Measurements from ENCODE around the gene PYY. TPM values are rescaled to one million over a fixed set of nuclear protein-coding genes. Genes with fewer than 3 reads are reported as not detected.

The PYY gene
- total RNA-seq, 3 donors from 2014 or later (not counting 1 experiment from before 2014, with no cell fraction given): not detected

DNA sequence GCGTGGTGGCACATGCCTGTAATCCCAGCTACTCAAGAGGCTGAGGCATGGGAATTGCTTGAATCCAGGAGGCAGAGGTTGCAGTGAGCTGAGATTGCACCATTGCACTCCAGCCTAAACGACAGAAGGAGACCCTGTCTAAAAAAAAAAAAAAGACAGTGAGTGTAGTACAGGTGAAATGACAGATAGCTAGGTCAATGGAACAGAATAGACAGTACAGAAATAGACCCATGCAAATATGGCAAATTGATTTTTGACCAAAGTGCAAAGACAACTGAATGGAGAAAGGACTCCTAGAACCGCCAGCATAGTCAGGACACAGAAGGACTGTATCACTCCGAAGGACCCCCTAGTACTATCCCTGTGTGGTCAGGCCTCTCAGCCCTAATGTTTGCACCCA lies 16.6 kb upstream of the PYY start:
- intact Hi-C loops (cut with micrococcal nuclease): no loop called here
- Histone ChIP-seq H3K4me1 (ENCODE audit: control insufficient read depth, insufficient read depth, low read length) (no peaks in the 10 kb centered on the region), H3K4me3 (ENCODE audit: low read length) (no peak overlapping the region), H3K27ac (ENCODE audit: low read length) (no peak overlapping the region), H3K36me3 (ENCODE audit: control insufficient read depth, insufficient read depth, low read length) (no peaks in the 10 kb centered on the region), H3K27me3 (ENCODE audit: control insufficient read depth, insufficient read depth, low read length) (no peaks in the 10 kb centered on the region), H3K9me3 (ENCODE audit: control insufficient read depth, insufficient read depth, low read length) (no peaks in the 10 kb centered on the region)
- TF ChIP-seq, protein P1, sequence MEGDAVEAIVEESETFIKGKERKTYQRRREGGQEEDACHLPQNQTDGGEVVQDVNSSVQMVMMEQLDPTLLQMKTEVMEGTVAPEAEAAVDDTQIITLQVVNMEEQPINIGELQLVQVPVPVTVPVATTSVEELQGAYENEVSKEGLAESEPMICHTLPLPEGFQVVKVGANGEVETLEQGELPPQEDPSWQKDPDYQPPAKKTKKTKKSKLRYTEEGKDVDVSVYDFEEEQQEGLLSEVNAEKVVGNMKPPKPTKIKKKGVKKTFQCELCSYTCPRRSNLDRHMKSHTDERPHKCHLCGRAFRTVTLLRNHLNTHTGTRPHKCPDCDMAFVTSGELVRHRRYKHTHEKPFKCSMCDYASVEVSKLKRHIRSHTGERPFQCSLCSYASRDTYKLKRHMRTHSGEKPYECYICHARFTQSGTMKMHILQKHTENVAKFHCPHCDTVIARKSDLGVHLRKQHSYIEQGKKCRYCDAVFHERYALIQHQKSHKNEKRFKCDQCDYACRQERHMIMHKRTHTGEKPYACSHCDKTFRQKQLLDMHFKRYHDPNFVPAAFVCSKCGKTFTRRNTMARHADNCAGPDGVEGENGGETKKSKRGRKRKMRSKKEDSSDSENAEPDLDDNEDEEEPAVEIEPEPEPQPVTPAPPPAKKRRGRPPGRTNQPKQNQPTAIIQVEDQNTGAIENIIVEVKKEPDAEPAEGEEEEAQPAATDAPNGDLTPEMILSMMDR (IDR thresholded peaks at IDR 0.05): no peak
- H3K9me3 Mint-ChIP-seq: no peaks in the 10 kb centered on the region
- no peaks in the 10 kb centered on the region for H3K36me3 Mint-ChIP-seq
- DNase-seq (no peak), ATAC-seq (no peak)
- no peak overlapping the region for H3K27ac Mint-ChIP-seq
- WGBS (ENCODE audit: insufficient coverage): 89% methylated on average over 4 of the region's 4 CpGs
- no peaks in the 10 kb centered on the region for H3K4me1 Mint-ChIP-seq
- peaks cover 8 to 25% of the 10 kb centered on the region in 2 donors for H3K27me3 Mint-ChIP-seq (ENCODE audit: low read depth in 2 of 2)
- H3K4me3 Mint-ChIP-seq: no peak overlapping the region

- no peak for ATAC-seq
- intact Hi-C loops (cut with micrococcal nuclease): no loop called here
- no peaks in the 10 kb centered on the region for H3K4me1 Mint-ChIP-seq
- Histone ChIP-seq H3K9me3 (ENCODE audit: control insufficient read depth, insufficient read depth, low read length) (no peaks in the 10 kb centered on the region), H3K4me1 (ENCODE audit: control insufficient read depth, insufficient read depth, low read length) (no peaks in the 10 kb centered on the region), H3K36me3 (ENCODE audit: control insufficient read depth, insufficient read depth, low read length) (no peaks in the 10 kb centered on the region), H3K27ac (ENCODE audit: low read length) (no peak overlapping the region), H3K4me3 (ENCODE audit: low read length) (no peak overlapping the region), H3K27me3 (ENCODE audit: control insufficient read depth, insufficient read depth, low read length) (no peaks in the 10 kb centered on the region)
- TF ChIP-seq, protein P1 (IDR thresholded peaks at IDR 0.05): no peak
- peaks cover 12 to 27% of the 10 kb centered on the region in 2 donors for H3K27me3 Mint-ChIP-seq (ENCODE audit: low read depth in 2 of 2)
- no peak overlapping the region for H3K4me3 Mint-ChIP-seq
- H3K27ac Mint-ChIP-seq: no peak overlapping the region
- 71% methylated on average over 8 of the region's 9 CpGs for WGBS (ENCODE audit: insufficient coverage)
- H3K36me3 Mint-ChIP-seq: no peaks in the 10 kb centered on the region
- DNase-seq: no peak
- no peaks in the 10 kb centered on the region for H3K9me3 Mint-ChIP-seq
Measured at GRCh38 chr17:43967251-43967875, 13.6 kb upstream of the PYY start.

- Histone ChIP-seq H3K9me3 (ENCODE audit: control insufficient read depth, insufficient read depth, low read length) (no peaks in the 10 kb centered on the region), H3K27ac (ENCODE audit: low read length) (no peak overlapping the region), H3K36me3 (ENCODE audit: control insufficient read depth, insufficient read depth, low read length) (no peaks in the 10 kb centered on the region), H3K4me1 (ENCODE audit: control insufficient read depth, insufficient read depth, low read length) (no peaks in the 10 kb centered on the region), H3K27me3 (ENCODE audit: control insufficient read depth, insufficient read depth, low read length) (no peaks in the 10 kb centered on the region), H3K4me3 (ENCODE audit: low read length) (no peak overlapping the region)
- Mint-ChIP-seq H3K36me3 (no peaks in the 10 kb centered on the region), H3K9me3 (no peaks in the 10 kb centered on the region), H3K27ac (no peak overlapping the region), H3K4me1 (no peaks in the 10 kb centered on the region), H3K4me3 (no peak overlapping the region), H3K27me3 (ENCODE audit: low read depth in 2 of 2) (peaks cover 17 to 28% of the 10 kb centered on the region in 2 donors)
- TF ChIP-seq, protein P1 (IDR thresholded peaks at IDR 0.05): no peak
- DNase-seq: no peak
- intact Hi-C loops (cut with micrococcal nuclease): no loop called here
- WGBS (ENCODE audit: insufficient coverage): 74% methylated on average over 3 of the region's 3 CpGs
- ATAC-seq: no peak
Measured at GRCh38 chr17:43966276-43966675, 12.5 kb upstream of the PYY start.

GRCh38 chr17:43962479-43962878 lies 8.7 kb upstream of the PYY start:
- WGBS (ENCODE audit: insufficient coverage): 65% methylated on average over 7 of the region's 7 CpGs
- no peak for DNase-seq
- no peak for ATAC-seq
- no peak overlapping the region for H3K27ac ChIP-seq (ENCODE audit: low read length)
- no peaks in the 10 kb centered on the region for H3K4me1 ChIP-seq (ENCODE audit: control insufficient read depth, insufficient read depth, low read length)
- H3K9me3 Mint-ChIP-seq: no peaks in the 10 kb centered on the region
- TF ChIP-seq, protein P1 (IDR thresholded peaks at IDR 0.05): no peak
- H3K4me3 Mint-ChIP-seq: no peak overlapping the region
- no peaks in the 10 kb centered on the region for H3K27me3 ChIP-seq (ENCODE audit: control insufficient read depth, insufficient read depth, low read length)
- H3K36me3 Mint-ChIP-seq: no peaks in the 10 kb centered on the region
- no peaks in the 10 kb centered on the region for H3K9me3 ChIP-seq (ENCODE audit: control insufficient read depth, insufficient read depth, low read length)
- H3K27me3 Mint-ChIP-seq (ENCODE audit: low read depth in 2 of 2): peaks cover 19 to 26% of the 10 kb centered on the region in 2 donors
- H3K36me3 ChIP-seq (ENCODE audit: control insufficient read depth, insufficient read depth, low read length): no peaks in the 10 kb centered on the region
- H3K27ac Mint-ChIP-seq: no peak overlapping the region
- H3K4me3 ChIP-seq (ENCODE audit: low read length): no peak overlapping the region
- no peaks in the 10 kb centered on the region for H3K4me1 Mint-ChIP-seq
- intact Hi-C loops (cut with micrococcal nuclease): no loop called here
